DOHH2 (cell line): ENCODE data around the gene MPI.

Source experiments
- H3F3A ChIP-seq: fragments of 200-600 bp; sonication (generic), shearing (Covaris generic); 2 replicates; pipeline ENCODE4 v1.6.0; 2016; ENCODE audit warnings: antibody characterized with exemption, mild to moderate bottlenecking; ENCODE audit not compliant: control insufficient read depth, insufficient read depth
- H3K27ac ChIP-seq: fragments of 200-600 bp; sonication (generic); 2 replicates; pipeline ENCODE4 v1.5.1; 2014; ENCODE audit warnings: low read depth, mild to moderate bottlenecking, low read length, moderate library complexity
- H3K27me3 ChIP-seq: fragments of 200-600 bp; sonication (generic); 2 replicates; pipeline ENCODE4 v1.6.1; 2014; ENCODE audit warnings: mild to moderate bottlenecking, low read length, mixed read lengths; ENCODE audit not compliant: control insufficient read depth
- H3K36me3 ChIP-seq: fragments of 200-600 bp; sonication (generic); 2 replicates; pipeline ENCODE4 v1.6.1; 2014; ENCODE audit warnings: mild to moderate bottlenecking, low read length, moderate library complexity, mixed read lengths; ENCODE audit not compliant: control insufficient read depth
- H3K4me1 ChIP-seq: fragments of 200-600 bp; sonication (generic); 2 replicates; pipeline ENCODE4 v1.6.1; 2014; ENCODE audit warnings: mild to moderate bottlenecking, low read length, mixed read lengths; ENCODE audit not compliant: control insufficient read depth
- H3K4me2 ChIP-seq: fragments of 200-600 bp; sonication (generic); 2 replicates; pipeline ENCODE4 v1.6.0; 2014; ENCODE audit warnings: mild to moderate bottlenecking, low read length, moderate library complexity
- H3K4me3 ChIP-seq: fragments of 200-600 bp; sonication (generic); 2 replicates; pipeline ENCODE4 v1.5.1; 2014; ENCODE audit warnings: mild to moderate bottlenecking, low read length, mixed read lengths
- H3K79me2 ChIP-seq: fragments of 200-600 bp; sonication (generic); 2 replicates; pipeline ENCODE4 v1.6.1; 2014; ENCODE audit warnings: mild to moderate bottlenecking, low read length, mixed read lengths; ENCODE audit not compliant: control insufficient read depth
- H3K9me2 ChIP-seq: fragments of 200-600 bp; sonication (generic); replicated peaks from 2 replicates; pipeline ENCODE4 v1.6.1; 2014; ENCODE audit warnings: mild to moderate bottlenecking, low read length, mixed read lengths; ENCODE audit not compliant: control insufficient read depth
- H3K9me3 ChIP-seq: fragments of 200-600 bp; sonication (generic); 2 replicates; pipeline ENCODE4 v1.6.1; 2014; ENCODE audit warnings: antibody characterized with exemption, low read length, mixed read lengths; ENCODE audit not compliant: control insufficient read depth, insufficient read depth
- H4K20me1 ChIP-seq: fragments of 200-600 bp; sonication (generic); 2 replicates; pipeline ENCODE4 v1.6.0; 2014; ENCODE audit warnings: low read depth, mild to moderate bottlenecking, antibody characterized with exemption, low read length, moderate library complexity; ENCODE audit not compliant: control insufficient read depth, insufficient read depth
- EZH2phosphoT487 ChIP-seq: fragments of 200-600 bp; sonication (generic); IDR thresholded peaks from 2 replicates; pipeline ENCODE4 v1.6.1; 2017; ENCODE audit warnings: borderline replicate concordance, mild to moderate bottlenecking, antibody characterized with exemption, low read length, moderate library complexity, mixed read lengths
- TF ChIP-seq, protein P1 (sequence below): fragments of 200-600 bp; sonication (generic); IDR thresholded peaks from one replicate; pipeline ENCODE4 v1.5.1; 2014; ENCODE audit warnings: antibody characterized with exemption, mild to moderate bottlenecking, low read depth, low read length; ENCODE audit not compliant: poor library complexity, severe bottlenecking

Gene MPI

DNA sequence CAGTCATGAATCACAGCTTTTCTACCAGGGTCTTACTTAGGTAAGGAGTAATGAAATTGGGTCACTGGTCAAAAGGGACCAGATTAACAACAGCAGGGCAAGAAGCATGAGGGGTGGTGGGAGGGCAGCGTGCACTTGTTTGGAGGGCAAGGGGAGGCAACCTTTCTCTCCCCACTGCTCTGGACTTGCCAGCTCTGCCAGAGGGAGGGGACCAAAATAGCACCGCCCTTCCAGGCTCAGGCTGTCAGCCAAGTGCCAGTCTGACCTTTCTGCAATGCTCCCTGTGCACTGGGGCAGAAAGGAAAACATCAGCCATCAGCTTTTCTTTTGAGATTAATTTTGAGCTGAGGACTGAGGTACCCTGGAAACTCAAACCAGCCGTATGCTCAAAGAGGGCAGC lies 42.4 kb upstream of the MPI start:
- H3K4me3 ChIP-seq = no peak overlapping the region
- H3K27me3 ChIP-seq = no peaks in the 10 kb centered on the region
- H3K79me2 ChIP-seq = peaks cover 3% of the 10 kb centered on the region; the same call in 1 of the 2 replicates
- no peaks in the 10 kb centered on the region for H3K9me2 ChIP-seq
- H3K36me3 ChIP-seq = peaks cover 63% of the 10 kb centered on the region
- H4K20me1 ChIP-seq = no peaks in the 10 kb centered on the region
- TF ChIP-seq, protein P1, sequence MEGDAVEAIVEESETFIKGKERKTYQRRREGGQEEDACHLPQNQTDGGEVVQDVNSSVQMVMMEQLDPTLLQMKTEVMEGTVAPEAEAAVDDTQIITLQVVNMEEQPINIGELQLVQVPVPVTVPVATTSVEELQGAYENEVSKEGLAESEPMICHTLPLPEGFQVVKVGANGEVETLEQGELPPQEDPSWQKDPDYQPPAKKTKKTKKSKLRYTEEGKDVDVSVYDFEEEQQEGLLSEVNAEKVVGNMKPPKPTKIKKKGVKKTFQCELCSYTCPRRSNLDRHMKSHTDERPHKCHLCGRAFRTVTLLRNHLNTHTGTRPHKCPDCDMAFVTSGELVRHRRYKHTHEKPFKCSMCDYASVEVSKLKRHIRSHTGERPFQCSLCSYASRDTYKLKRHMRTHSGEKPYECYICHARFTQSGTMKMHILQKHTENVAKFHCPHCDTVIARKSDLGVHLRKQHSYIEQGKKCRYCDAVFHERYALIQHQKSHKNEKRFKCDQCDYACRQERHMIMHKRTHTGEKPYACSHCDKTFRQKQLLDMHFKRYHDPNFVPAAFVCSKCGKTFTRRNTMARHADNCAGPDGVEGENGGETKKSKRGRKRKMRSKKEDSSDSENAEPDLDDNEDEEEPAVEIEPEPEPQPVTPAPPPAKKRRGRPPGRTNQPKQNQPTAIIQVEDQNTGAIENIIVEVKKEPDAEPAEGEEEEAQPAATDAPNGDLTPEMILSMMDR = no peak
- no peak for TF ChIP-seq EZH2phosphoT487
- H3F3A ChIP-seq = no peaks in the 10 kb centered on the region
- no peak overlapping the region for H3K27ac ChIP-seq
- no peaks in the 10 kb centered on the region for H3K9me3 ChIP-seq
- peaks cover 20% of the 10 kb centered on the region for H3K4me1 ChIP-seq
- no peak overlapping the region for H3K4me2 ChIP-seq

DNA sequence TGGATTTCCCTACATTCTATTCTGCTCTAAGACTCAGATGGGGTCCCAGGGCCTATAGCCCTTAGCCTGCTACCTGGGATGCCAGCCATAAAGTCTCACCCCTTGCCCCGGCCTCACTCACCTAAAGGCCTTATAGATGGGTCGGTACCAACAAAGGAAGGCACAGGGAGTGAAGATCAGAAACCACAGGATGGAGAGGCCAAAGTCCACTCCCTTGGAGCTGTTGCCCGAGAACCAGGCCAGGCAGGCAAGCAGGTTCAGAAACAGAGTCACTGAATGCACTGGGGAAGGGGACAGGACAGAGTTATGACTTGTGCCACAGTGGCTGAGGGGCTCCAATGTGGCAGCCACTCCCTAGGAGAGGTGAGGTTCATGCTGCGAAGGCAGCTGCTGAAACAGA lies 39.4 kb upstream of the MPI start:
- no peaks in the 10 kb centered on the region for H3K9me3 ChIP-seq
- H3K27me3 ChIP-seq = no peaks in the 10 kb centered on the region
- H3K9me2 ChIP-seq = no peaks in the 10 kb centered on the region
- H3K4me1 ChIP-seq = peaks cover 2% of the 10 kb centered on the region
- H3K36me3 ChIP-seq = peaks cover 65% of the 10 kb centered on the region
- H4K20me1 ChIP-seq = no peaks in the 10 kb centered on the region
- no peak overlapping the region for H3K27ac ChIP-seq
- H3K4me2 ChIP-seq = no peak overlapping the region
- H3K4me3 ChIP-seq = no peak overlapping the region
- no peaks in the 10 kb centered on the region for H3K79me2 ChIP-seq
- no peaks in the 10 kb centered on the region for H3F3A ChIP-seq
- TF ChIP-seq, protein P1 = no peak
- TF ChIP-seq EZH2phosphoT487 = no peak

DNA sequence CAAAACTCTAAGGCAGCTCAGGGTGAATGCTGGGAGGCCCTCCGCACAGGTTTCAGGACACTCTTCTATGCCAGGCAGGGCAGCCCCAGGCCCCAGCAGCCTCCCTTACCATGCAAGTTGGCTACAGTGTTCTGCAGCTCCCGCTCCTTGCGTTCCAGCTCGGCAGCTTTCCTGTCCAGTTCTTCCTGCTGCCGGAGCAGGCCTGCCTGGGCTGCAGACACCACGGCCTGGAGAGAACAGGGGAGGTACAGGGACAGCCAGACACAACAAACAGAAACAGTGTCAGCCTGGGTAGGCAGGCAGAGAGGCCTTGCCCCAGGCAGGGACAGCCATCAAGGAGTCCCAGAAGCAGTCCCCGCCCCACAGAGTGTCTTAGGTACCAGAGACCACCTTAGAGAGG lies 37.9 kb upstream of the MPI start:
- Histone ChIP-seq H3K9me3 (no peaks in the 10 kb centered on the region), H3K9me2 (no peaks in the 10 kb centered on the region), H3K27ac (no peak overlapping the region), H3F3A (no peaks in the 10 kb centered on the region), H3K79me2 (peaks cover 5% of the 10 kb centered on the region), H4K20me1 (no peaks in the 10 kb centered on the region), H3K4me1 (peaks cover 5% of the 10 kb centered on the region), H3K27me3 (no peaks in the 10 kb centered on the region), H3K4me2 (no peak overlapping the region), H3K4me3 (no peak overlapping the region), H3K36me3 (peaks cover 62% of the 10 kb centered on the region)
- no peak for TF ChIP-seq EZH2phosphoT487
- TF ChIP-seq, protein P1 = no peak
